Calu3 (cell line): ENCODE results near the gene SHROOM3. TPM values are rescaled to one million over a fixed set of nuclear protein-coding genes. Genes with fewer than 3 reads are reported as not detected.

Experiments
- BruUV-seq: library from RNA; stranded (reverse); fragments of 400-500 nt; replicated peaks from 2 replicates; lab custom pipeline; 2021; lab: Mats Ljungman, UMichigan
- CTCF ChIA-PET: fragments of 300-600 bp; sonication (Branson Sonifier 250); formaldehyde crosslinking; loops from one replicate; lab custom pipeline; 2022; ENCODE audit warnings: antibody characterized with exemption; lab: Charles Lee
- DNase-seq: peaks from one replicate; pipeline ENCODE4 v3.0.0; 2022
- H3K27ac Mint-ChIP-seq: one replicate; pipeline ENCODE4 v1.8.0; 2022; ENCODE audit warnings: mixed read lengths; ENCODE audit not compliant: unreplicated experiment
- H3K27me3 Mint-ChIP-seq: one replicate; pipeline ENCODE4 v1.8.0; 2022; ENCODE audit warnings: mixed read lengths; ENCODE audit not compliant: unreplicated experiment
- H3K36me3 Mint-ChIP-seq: one replicate; pipeline ENCODE4 v1.8.0; 2022; ENCODE audit warnings: mild to moderate bottlenecking, moderate library complexity, mixed read lengths; ENCODE audit not compliant: insufficient read depth, unreplicated experiment
- H3K4me1 Mint-ChIP-seq: one replicate; pipeline ENCODE4 v1.8.0; 2022; ENCODE audit warnings: mild to moderate bottlenecking, low read depth, mixed read lengths; ENCODE audit not compliant: unreplicated experiment
- H3K4me3 Mint-ChIP-seq: one replicate; pipeline ENCODE4 v1.8.0; 2022; ENCODE audit warnings: mild to moderate bottlenecking, low read depth, moderate library complexity, mixed read lengths; ENCODE audit not compliant: unreplicated experiment
- H3K9me3 Mint-ChIP-seq: one replicate; pipeline ENCODE4 v1.8.0; 2022; ENCODE audit warnings: low read depth, mixed read lengths; ENCODE audit not compliant: unreplicated experiment
- CTCF ChIP-seq: fragments of 200-600 bp; IDR thresholded peaks from one replicate; pipeline ENCODE4 v1.8.0; 2022; ENCODE audit warnings: antibody characterized with exemption; ENCODE audit not compliant: unreplicated experiment
- intact Hi-C: fragments of 100-400 bp; cut with micrococcal nuclease; formaldehyde crosslinking; loops from one replicate; pipeline ENCODE4 v1.10.0; 2022; ENCODE audit not compliant: unreplicated experiment
- total RNA-seq: library from RNA; stranded (reverse); gene quantifications from 2 replicates; pipeline ENCODE4 v1.2.3, GENCODE V29; 2022

The SHROOM3 gene
- total RNA-seq, 1 experiment from 2014 or later = 114 TPM

- peaks cover 29% of the 10 kb centered on the region for H3K4me1 Mint-ChIP-seq
- no peaks in the 10 kb centered on the region for H3K36me3 Mint-ChIP-seq
These were observed 175.9 kb downstream of the SHROOM3 start for GRCh38 chr4:76610751-76611547.

GRCh38 chr4:76611616-76612207, 176.7 kb downstream of the SHROOM3 start:
- H3K27ac Mint-ChIP-seq = peak overlapping the region; percentile 82
- H3K4me1 Mint-ChIP-seq = peaks cover 35% of the 10 kb centered on the region
- TF ChIP-seq CTCF = no peak
- CTCF ChIA-PET = no interaction called here
- intact Hi-C loops = no loop called here
- H3K36me3 Mint-ChIP-seq = no peaks in the 10 kb centered on the region
- no peak for DNase-seq
- no TSS peak for BruUV-seq
- H3K9me3 Mint-ChIP-seq = no peaks in the 10 kb centered on the region
- no peaks in the 10 kb centered on the region for H3K27me3 Mint-ChIP-seq
- H3K4me3 Mint-ChIP-seq = peak overlapping the region; percentile 59

More at GRCh38 chr4:76610751-76611547, 175.9 kb downstream of the SHROOM3 start:
- DNase-seq = no peak
- H3K4me3 Mint-ChIP-seq = peak overlapping the region; percentile 59
- no TSS peak for BruUV-seq
- H3K27ac Mint-ChIP-seq = peak overlapping the region; percentile 82
- CTCF ChIA-PET = no interaction called here
- TF ChIP-seq CTCF = no peak
- no peaks in the 10 kb centered on the region for H3K9me3 Mint-ChIP-seq
- H3K27me3 Mint-ChIP-seq = no peaks in the 10 kb centered on the region
- intact Hi-C loops = no loop called here

GRCh38 chr4:76614589-76614988, 179.6 kb downstream of the SHROOM3 start:
- no peak overlapping the region for H3K4me3 Mint-ChIP-seq
- no TSS peak for BruUV-seq
- DNase-seq = no peak
- CTCF ChIA-PET = no interaction called here
- intact Hi-C loops = no loop called here
- no peaks in the 10 kb centered on the region for H3K9me3 Mint-ChIP-seq
- H3K27ac Mint-ChIP-seq = no peak overlapping the region
- H3K4me1 Mint-ChIP-seq = peaks cover 41% of the 10 kb centered on the region
- TF ChIP-seq CTCF = no peak
- H3K27me3 Mint-ChIP-seq = no peaks in the 10 kb centered on the region
- no peaks in the 10 kb centered on the region for H3K36me3 Mint-ChIP-seq

GRCh38 chr4:76615999-76616398, 181.0 kb downstream of the SHROOM3 start:
- intact Hi-C loops = no loop called here
- Mint-ChIP-seq H3K27ac (no peak overlapping the region), H3K36me3 (peaks cover 8% of the 10 kb centered on the region)

More at GRCh38 chr4:76615999-76616398, 181.0 kb downstream of the SHROOM3 start:
- Mint-ChIP-seq H3K4me1 (peaks cover 45% of the 10 kb centered on the region), H3K9me3 (no peaks in the 10 kb centered on the region), H3K4me3 (no peak overlapping the region), H3K27me3 (no peaks in the 10 kb centered on the region)
- no TSS peak for BruUV-seq
- DNase-seq = no peak
- TF ChIP-seq CTCF = no peak
- CTCF ChIA-PET = no interaction called here
